Measurements from ENCODE around the gene TFCP2L1.

TFCP2L1 gene

DNA sequence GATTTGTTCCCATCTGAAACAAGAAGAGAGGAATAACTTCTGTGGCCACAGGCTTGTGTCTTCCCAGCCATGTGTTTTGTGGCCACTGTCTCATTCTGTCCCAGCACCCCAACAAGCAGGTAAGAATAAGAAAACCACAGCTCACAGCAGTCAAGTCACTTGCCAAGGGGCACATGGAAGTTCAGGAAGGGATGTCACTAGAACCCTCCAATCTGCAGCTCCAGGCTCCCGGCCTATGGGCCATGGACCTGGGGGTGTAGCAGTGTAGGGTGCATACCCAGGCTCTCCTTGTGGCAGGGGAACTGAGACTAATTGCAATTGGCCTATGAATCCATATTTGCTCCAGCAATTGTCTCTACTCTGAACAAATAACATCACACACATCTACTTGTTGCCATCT, 112.5 kb downstream of the TFCP2L1 start:
- no peak for DNase-seq (ENCODE audit: low read depth)

DNA sequence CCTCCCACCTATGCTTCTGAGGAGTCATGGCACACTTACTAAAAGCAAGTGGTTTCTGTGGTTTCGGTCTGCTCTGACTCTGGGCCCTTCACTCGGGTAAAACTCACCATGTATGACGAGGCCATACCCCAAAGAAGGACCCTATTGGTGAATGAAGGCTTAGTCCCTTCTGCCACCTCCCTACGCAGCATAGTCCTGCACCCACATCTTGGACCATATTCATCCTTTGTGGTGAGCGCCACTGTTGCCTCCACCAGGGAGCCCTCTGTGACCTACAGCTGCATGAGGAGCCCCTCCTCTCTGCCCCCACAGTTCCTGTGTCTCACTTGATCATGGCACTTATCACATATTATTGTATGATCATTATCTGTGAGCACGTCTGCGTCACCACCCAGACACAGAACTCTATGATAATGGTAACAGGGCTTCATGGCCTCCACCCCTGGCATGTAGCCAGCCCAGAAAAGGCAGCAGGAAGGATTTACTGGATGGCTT, 113.3 kb downstream of the TFCP2L1 start:
- peak; percentile 22 for DNase-seq (ENCODE audit: low read depth)

DNA sequence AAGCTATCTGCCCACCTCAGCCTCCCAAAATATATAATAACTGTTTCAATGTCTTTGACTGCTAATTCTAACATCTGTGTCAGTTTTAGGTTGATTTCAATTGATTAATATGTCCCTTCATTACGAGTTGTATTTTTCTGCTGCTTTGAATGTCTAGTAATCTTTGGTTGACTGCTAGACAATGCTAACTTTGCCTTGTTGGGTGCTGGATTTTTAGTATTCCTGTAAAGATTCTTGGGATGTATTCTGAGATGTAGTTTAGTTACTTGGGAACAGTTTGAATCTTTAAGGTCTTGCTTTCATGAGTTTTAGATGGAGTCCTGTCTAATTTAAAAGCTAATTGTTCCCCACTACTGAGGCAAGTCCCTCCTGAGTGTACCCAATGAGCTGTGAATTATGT, 114.4 kb downstream of the TFCP2L1 start:
- DNase-seq (ENCODE audit: low read depth) = no peak

DNA sequence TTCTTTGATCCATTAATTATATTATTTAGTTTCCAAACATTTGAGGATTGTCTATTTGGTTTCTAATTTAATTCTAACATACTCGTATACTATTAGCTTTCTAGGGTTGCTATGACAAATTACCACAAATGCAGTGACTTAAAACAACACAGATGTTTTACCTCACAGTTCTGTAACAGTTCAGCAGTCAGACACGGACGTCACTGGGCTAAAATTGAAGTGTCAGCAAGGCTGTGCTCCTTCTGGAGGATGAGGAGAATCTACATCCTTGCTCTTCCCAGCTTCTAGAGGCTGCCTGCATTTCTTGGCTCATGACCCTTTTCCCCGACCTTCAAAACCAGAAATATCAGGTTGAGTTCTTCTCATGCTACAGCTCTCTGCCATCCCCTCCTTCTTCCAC, 117.6 kb downstream of the TFCP2L1 start:
- DNase-seq (ENCODE audit: low read depth) = no peak

Measured in activated T-cell treated with anti-CD3 and anti-CD28 coated beads for 48 hours (primary cell).